Heart left ventricle (tissue), 16 donors: ENCODE measurements around the gene PLPP3. TPM values are rescaled to one million over a fixed set of nuclear protein-coding genes. Genes with fewer than 3 reads are reported as not detected.
A peak's percentile ranks its signal among the peaks of the same experiment; 100 is the strongest.

Experiments
- ATAC-seq, 4 donors: fragments of 200-7000 bp; cut with Tn5 transposase; one replicate each; pipeline ENCODE4 v1.9.1; 2020 to 2022; ENCODE audit warnings: moderate library complexity in 4 of 4, mild to moderate bottlenecking in 3 of 4, moderate number of reproducible peaks in 1 of 4
- DNase-seq, 5 donors: peaks; one replicate each; pipeline ENCODE4 v3.0.0-alpha.2; 2020
- H3K27ac ChIP-seq, 12 donors: fragments of 200-600 bp; sonication (generic) in 4 of 12; one replicate each; pipeline versions ENCODE4 v1.5.0 to v1.8.0; 2016 to 2022; ENCODE audit warnings: mild to moderate bottlenecking in 2 of 12
- H3K27me3 ChIP-seq, 9 donors: fragments of 200-600 bp; sonication (generic) in 2 of 9; one replicate each; pipeline versions ENCODE4 v1.5.1 to v1.8.0; 2016 to 2022; ENCODE audit warnings: mild to moderate bottlenecking in 3 of 9
- H3K36me3 ChIP-seq, 9 donors: fragments of 200-600 bp; sonication (generic) in 2 of 9; one replicate each; pipeline versions ENCODE4 v1.5.0 to v1.8.0; 2018 to 2022; ENCODE audit warnings: mild to moderate bottlenecking in 2 of 9
- H3K4me1 ChIP-seq, 12 donors: fragments of 200-600 bp; sonication (generic) in 4 of 12; one replicate each; pipeline versions ENCODE4 v1.5.0 to v1.8.0; 2016 to 2022; ENCODE audit warnings: mild to moderate bottlenecking in 3 of 12
- H3K4me3 ChIP-seq, 12 donors: fragments of 200-600 bp; sonication (generic) in 4 of 12; one replicate each; pipeline versions ENCODE4 v1.5.0 to v1.8.0; 2017 to 2022; ENCODE audit warnings: mild to moderate bottlenecking in 9 of 12, moderate library complexity in 4 of 12
- H3K9me3 ChIP-seq, 12 donors: fragments of 200-600 bp; sonication (generic) in 4 of 12; one replicate each; pipeline versions ENCODE4 v1.5.0 to v1.8.0; 2016 to 2022; ENCODE audit warnings: mild to moderate bottlenecking in 1 of 12
- POLR2A ChIP-seq, 2 donors: fragments of 450-650 bp; IDR thresholded peaks; one replicate each; pipeline ENCODE4 v1.6.1; 2017; ENCODE audit warnings: antibody characterized with exemption in 2 of 2, mild to moderate bottlenecking in 2 of 2, moderate library complexity in 2 of 2
- WGBS, 4 donors: extraction: QIAGEN DNeasy Blood & Tissue Kit in 2 of 4; methylation state at CpG; one replicate each; pipeline versions ENCODE4 v1.1.5 to v1.1.7; 2013 to 2018; 5-methylcytosine and 5-hydroxymethylcytosine counted together
- intact Hi-C, 10 donors: fragments of 100-400 bp; cut with DNase I; formaldehyde crosslinking; loops; one replicate each; pipeline versions ENCODE4 v1.11.1 to v1.14.2; 2022
- polyA plus RNA-seq, 2 donors: library from polyadenylated mRNA; stranded (reverse); fragments of 200-250 nt; gene quantifications; one replicate each; pipeline ENCODE4 v1.2.3, GENCODE V29; 2013
- total RNA-seq, 9 donors: library from RNA; depleted of rRNA in 2 of 9; stranded (reverse); fragments of >200 nt in 2 of 9; fragmentation: NEBNext Ultra II Directional in 3 of 9; extraction: Animal tissue kit (Norgen Biotek cat#: 25700) in 3 of 9; gene quantifications; one replicate each; pipeline versions ENCODE4 v1.1.0 to v1.2.4, GENCODE V29; 2016 to 2023
- TF ChIP-seq, protein P1 (sequence below), 12 donors: fragments of 200-600 bp; sonication (generic) in 4 of 12; IDR thresholded peaks; one replicate each; pipeline versions ENCODE4 v1.5.0 to v1.8.0; 2018 to 2022; ENCODE audit warnings: antibody characterized with exemption in 12 of 12, mild to moderate bottlenecking in 5 of 12
- donor health status: ischemic (EF 13 %, LVEDD 7.1; RV severe dilation, severe dysfunction).
- donor health status: healthy with polysubstance abuse.
- donor health status: DM: no; HTN: yes; CAD: no.
- donor health status: DM: no; HTN: no; CAD: no.
- donor health status: ischemic (EF 25% LVEDD 6.9; RV normal size, moderate dysfunction).
- donor health status: ischemic (EF 25% LVEDD 5.7; RV mildly dilated, moderate dysfunction).
- donor health status: healthy.
- donor health status: DM: yes; HTN: yes; CAD: no.
- donor health status: ischemic (EF 35%, LVEDD 5.7; RV mildly dilated, moderate dysfunction).
- donor health status: nonischemic (EF 11% LVEDD 7.7; RV severe dilation, severe dysfunction).
- donor health status: DM: yes; HTN: yes; CAD: no.
- donor health status: PGD.
- donor health status: ischemic (EF 29% LVEDD 5.4; RV normal size, mild dysfunction).
- donor health status: nonischemic (EF 23%, LVEDD 6.1; RV moderate dilation, normal function).

The PLPP3 gene
- total and polyA plus RNA-seq, 11 donors = 17.1 to 221 (median 89.9) TPM

DNA sequence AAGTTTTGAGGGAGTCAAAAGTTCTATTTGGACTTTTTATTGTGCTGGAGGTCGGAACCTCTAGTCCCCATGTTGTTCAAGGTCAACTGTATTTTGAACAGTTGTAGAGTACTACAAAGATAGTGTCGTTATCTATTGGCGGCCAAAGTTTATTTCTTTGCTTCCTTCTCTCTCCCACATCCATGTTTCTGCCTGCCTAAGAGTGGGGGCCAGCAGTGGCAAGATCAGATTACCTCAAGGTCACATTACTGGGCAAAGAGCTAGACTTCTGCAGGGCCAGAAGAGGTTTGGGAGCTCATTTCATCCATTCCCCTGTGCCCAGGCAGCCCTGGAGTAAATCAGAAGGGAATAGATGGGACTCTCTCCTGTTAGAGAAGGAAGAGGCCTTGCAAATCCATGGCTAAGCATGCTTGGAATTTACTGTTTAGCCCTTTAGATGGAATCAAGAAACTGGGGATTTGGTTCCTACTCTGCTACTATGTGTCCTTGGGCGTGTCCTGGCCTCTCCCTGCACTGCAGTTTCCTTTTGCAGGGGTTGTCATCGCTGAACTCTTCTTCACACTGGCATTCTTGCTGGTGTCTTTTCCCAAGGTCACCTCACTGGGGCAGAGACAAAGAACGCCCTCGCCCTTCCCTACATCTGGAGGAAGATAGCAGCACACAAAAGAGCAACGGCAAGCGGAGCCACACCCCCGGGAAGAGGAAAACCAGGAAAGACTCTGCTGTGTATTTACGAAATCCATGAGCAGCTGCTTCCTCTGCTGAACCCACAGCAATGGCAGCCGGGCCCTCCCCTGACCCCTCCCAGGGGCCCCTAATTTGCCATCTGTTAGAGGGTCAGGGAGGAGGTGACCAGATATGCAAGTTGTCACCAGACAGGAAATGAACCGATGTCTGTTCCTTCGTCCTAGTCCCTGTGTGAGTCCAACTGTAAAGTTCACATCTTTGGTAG, 73.3 kb downstream of the PLPP3 start:
- ATAC-seq (peak in 3 of 4 donors; percentile 2 to 53 (median 5)), DNase-seq (peak; percentile 29 to 69 (median 45))
- WGBS, 4 donors = 40 to 58% (median 47%) methylated on average over 14 of the region's 14 CpGs
- no peaks in the 10 kb centered on the region for H3K27me3 ChIP-seq
- H3K4me1 ChIP-seq = peaks cover 7 to 90% (median 80%) of the 10 kb centered on the region in 12 donors
- intact Hi-C loops = loop anchor here in 4 of 10 donors (5.0 to 10.0 kb wide), 3 partner anchors 71 to 151 kb away; partner anchors contain the start of gene PLPP3 (in 4 of the 4)
- peak overlapping the region; percentile 40 to 84 (median 70) for H3K27ac ChIP-seq
- H3K36me3 ChIP-seq = peaks cover 0 to 98% (median 57%) of the 10 kb centered on the region in 9 donors
- TF ChIP-seq, protein P1, sequence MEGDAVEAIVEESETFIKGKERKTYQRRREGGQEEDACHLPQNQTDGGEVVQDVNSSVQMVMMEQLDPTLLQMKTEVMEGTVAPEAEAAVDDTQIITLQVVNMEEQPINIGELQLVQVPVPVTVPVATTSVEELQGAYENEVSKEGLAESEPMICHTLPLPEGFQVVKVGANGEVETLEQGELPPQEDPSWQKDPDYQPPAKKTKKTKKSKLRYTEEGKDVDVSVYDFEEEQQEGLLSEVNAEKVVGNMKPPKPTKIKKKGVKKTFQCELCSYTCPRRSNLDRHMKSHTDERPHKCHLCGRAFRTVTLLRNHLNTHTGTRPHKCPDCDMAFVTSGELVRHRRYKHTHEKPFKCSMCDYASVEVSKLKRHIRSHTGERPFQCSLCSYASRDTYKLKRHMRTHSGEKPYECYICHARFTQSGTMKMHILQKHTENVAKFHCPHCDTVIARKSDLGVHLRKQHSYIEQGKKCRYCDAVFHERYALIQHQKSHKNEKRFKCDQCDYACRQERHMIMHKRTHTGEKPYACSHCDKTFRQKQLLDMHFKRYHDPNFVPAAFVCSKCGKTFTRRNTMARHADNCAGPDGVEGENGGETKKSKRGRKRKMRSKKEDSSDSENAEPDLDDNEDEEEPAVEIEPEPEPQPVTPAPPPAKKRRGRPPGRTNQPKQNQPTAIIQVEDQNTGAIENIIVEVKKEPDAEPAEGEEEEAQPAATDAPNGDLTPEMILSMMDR (IDR thresholded peaks at IDR 0.05) = no peak
- TF ChIP-seq POLR2A (IDR thresholded peaks at IDR 0.05) = no peak
- no peak overlapping the region for H3K4me3 ChIP-seq
- no peaks in the 10 kb centered on the region for H3K9me3 ChIP-seq

DNA sequence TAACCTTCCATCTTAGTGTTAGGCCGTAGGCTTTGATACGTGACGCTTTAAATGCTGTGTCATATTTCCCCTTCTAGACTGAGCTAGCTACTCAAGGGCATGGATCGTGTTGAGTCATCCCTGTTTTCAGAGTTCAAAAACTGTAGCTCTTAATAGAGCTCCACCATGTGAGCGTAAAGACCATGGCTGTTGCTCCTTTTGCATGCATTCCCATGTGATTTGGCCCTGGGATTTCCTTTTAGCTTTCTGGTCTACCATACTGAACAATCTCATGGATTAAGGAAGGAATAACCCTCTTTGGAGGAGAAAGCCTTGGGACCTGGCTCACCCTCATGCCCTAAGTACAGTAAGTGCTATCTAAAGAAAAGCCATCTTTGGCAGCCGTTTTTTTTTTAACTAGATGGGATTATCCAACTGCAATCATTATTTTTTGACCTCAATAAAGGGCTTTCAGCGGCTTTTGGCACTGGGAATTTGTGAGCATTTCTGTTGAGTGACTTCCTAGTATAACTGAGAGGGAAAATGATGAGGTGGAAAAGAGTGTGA, 76.6 kb downstream of the PLPP3 start:
- H3K27me3 ChIP-seq = no peaks in the 10 kb centered on the region
- H3K4me1 ChIP-seq = peaks cover 7 to 89% (median 68%) of the 10 kb centered on the region in 12 donors
- no peaks in the 10 kb centered on the region for H3K9me3 ChIP-seq
- DNase-seq = no peak
- H3K36me3 ChIP-seq = peaks cover 0 to 80% (median 42%) of the 10 kb centered on the region in 9 donors
- intact Hi-C loops = loop anchor here in 2 of 10 donors (5.0 to 10.0 kb wide), 3 partner anchors 68 to 148 kb away; partner anchors contain the start of gene PLPP3 (in 1 of the 2)
- peak in 3 of 4 donors; percentile 12 to 65 (median 49) for ATAC-seq
- TF ChIP-seq POLR2A (IDR thresholded peaks at IDR 0.05) = no peak
- TF ChIP-seq, protein P1 (IDR thresholded peaks at IDR 0.05) = no peak
- peak overlapping the region in 6 of 12 donors; percentile 3 to 53 (median 24) for H3K27ac ChIP-seq
- 69 to 83% (median 78%) methylated on average over 7 of the region's 7 CpGs for WGBS, 4 donors
- no peak overlapping the region for H3K4me3 ChIP-seq

DNA sequence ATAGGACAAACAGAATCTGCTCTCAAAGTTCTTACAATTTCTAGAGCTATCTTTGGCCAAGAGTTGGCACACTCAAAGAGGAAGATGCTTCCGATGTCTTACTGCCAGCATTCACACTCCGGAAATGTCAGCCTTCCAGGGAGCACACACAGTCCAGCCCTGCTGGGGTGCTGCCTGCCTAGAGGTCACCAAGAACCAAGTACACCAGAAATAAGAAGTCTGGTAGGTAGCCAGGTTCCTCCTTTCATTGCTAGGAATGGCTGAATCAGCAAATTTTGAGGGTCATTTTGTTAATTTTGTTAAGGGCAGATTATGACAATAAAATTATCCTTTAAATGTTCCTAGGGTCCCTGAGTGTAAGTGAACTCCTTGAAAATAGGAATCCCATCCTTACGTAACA, 77.5 kb downstream of the PLPP3 start:
- WGBS, 4 donors = 33 to 54% (median 51%) methylated on average over 3 of the region's 3 CpGs
- Histone ChIP-seq H3K36me3 (peaks cover 0 to 71% (median 35%) of the 10 kb centered on the region in 9 donors), H3K27ac (peak overlapping the region in 3 of 12 donors; percentile 31 to 35 (median 34)), H3K4me3 (no peak overlapping the region), H3K4me1 (peaks cover 3 to 89% (median 66%) of the 10 kb centered on the region in 12 donors), H3K27me3 (no peaks in the 10 kb centered on the region), H3K9me3 (no peaks in the 10 kb centered on the region)
- ATAC-seq (peak in 3 of 4 donors; percentile 31 to 54 (median 44)), DNase-seq (peak in 2 of 5 donors; percentile 41 to 43)
- no peak for TF ChIP-seq POLR2A (IDR thresholded peaks at IDR 0.05)
- TF ChIP-seq, protein P1 (IDR thresholded peaks at IDR 0.05) = no peak
- intact Hi-C loops = loop anchor here in 2 of 10 donors (5.0 to 10.0 kb wide), 3 partner anchors 67 to 147 kb away; partner anchors contain the start of gene PLPP3 (in 1 of the 2)
